ENCODE data around the gene CTXN1. TPM values are rescaled to one million over a fixed set of nuclear protein-coding genes. Genes with fewer than 3 reads are reported as not detected.

CTXN1 gene
- polyA plus RNA-seq, 1 of the 3 experiments (the other 2 are of a cell fraction), result 53.8 TPM

GRCh38 chr19:7916103-7916954, 9.6 kb downstream of the CTXN1 start:
- H3K79me2 ChIP-seq (ENCODE audit: insufficient read depth), result peaks cover 4% of the 10 kb centered on the region; the same call in 1 of the 2 replicates
- peak overlapping the region; percentile 57 for H3K4me2 ChIP-seq
- H3K9me3 ChIP-seq, result no peaks in the 10 kb centered on the region
- no peak overlapping the region for H3K27ac ChIP-seq (ENCODE audit: low read depth in 2 of 2, low read length in 1 of 2)
- ChIA-PET CTCF (interaction anchor here (1.4 to 5.0 kb wide), 4 partner anchors 13 to 85 kb away, joined by 5 to 26 read pairs (median 20); partner anchors contain the start of genes MAP2K7 and TIMM44), POLR2A (interaction anchor here (0.7 to 2.2 kb wide), 5 partner anchors 8 to 54 kb away, joined by 3 to 6 read pairs (median 4); partner anchors contain the start of genes MAP2K7 and PRR36)
- peak overlapping the region; percentile 37 to 43; a peak in 3 of 4 replicates for H3K4me3 ChIP-seq (ENCODE audit: low read depth in 2 of 2, low read length in 1 of 2)
- DNase-seq, result peak; percentile 68
- H4K20me1 ChIP-seq (ENCODE audit: insufficient read depth), result 0 out of 2 replicates have a peak, but pooled peaks cover under 1% of the 10 kb centered on the region
- peaks cover 0 to 17% of the 10 kb centered on the region in 2 experiments for H3K36me3 ChIP-seq (replicated peaks in 1 of 2; ENCODE audit: control insufficient read depth in 1 of 2, insufficient read depth in 2 of 2, low read length in 1 of 2)
- H3K4me1 ChIP-seq (ENCODE audit: control insufficient read depth in 1 of 2, insufficient read depth in 2 of 2, low read depth in 1 of 2, low read length in 1 of 2), result peaks cover 2 to 18% of the 10 kb centered on the region in 2 experiments; a peak in 2 of 4 replicates
- peaks cover 7% of the 10 kb centered on the region; the same call in 1 of the 2 replicates for H3K27me3 ChIP-seq (ENCODE audit: insufficient read depth)
- TF ChIP-seq SIN3A (IDR thresholded peaks at IDR 0.05; ENCODE audit: borderline replicate concordance, low read depth, low read length) (no peak), RXRA (IDR thresholded peaks at IDR 0.05; ENCODE audit: borderline replicate concordance, low read depth) (no peak), FOXJ3 (CRISPR knock-in tag; IDR thresholded peaks at IDR 0.05) (no peak), EZH2phosphoT487 (IDR thresholded peaks at IDR 0.05; ENCODE audit: borderline replicate concordance, low read depth) (no peak), NRF1 (IDR thresholded peaks at IDR 0.05; ENCODE audit: low read depth, low read length) (peak; percentile 38), JUND (IDR thresholded peaks at IDR 0.05) (no peak), MEF2A (IDR thresholded peaks at IDR 0.05; ENCODE audit: borderline replicate concordance, low read depth) (no peak), EP300 (IDR thresholded peaks at IDR 0.05; ENCODE audit: borderline replicate concordance in 1 of 2, low read depth in 1 of 2, low read length in 1 of 2) (no peak), POLR2AphosphoS5 (IDR thresholded peaks at IDR 0.05; ENCODE audit: low read depth, low read length) (no peak), FOXM1 (IDR thresholded peaks at IDR 0.05; ENCODE audit: low read depth) (no peak), CTCF (IDR thresholded peaks at IDR 0.05) (no peak), CHD2 (IDR thresholded peaks at IDR 0.05; ENCODE audit: low read length, partially characterized antibody) (no peak), PBX3 (IDR thresholded peaks at IDR 0.05) (peak; percentile 13; the same call in 1 of the 2 replicates), GABPA (IDR thresholded peaks at IDR 0.05; ENCODE audit: low read depth) (no peak), RAD21 (IDR thresholded peaks at IDR 0.05; ENCODE audit: low read length) (no peak), ELF1 (IDR thresholded peaks at IDR 0.05) (no peak), TAF1 (IDR thresholded peaks at IDR 0.05; ENCODE audit: borderline replicate concordance, low read depth, low read length) (no peak), REST (IDR thresholded peaks at IDR 0.05; ENCODE audit: low read depth, low read length) (no peak; the same call in 1 of the 2 replicates), FOSL2 (IDR thresholded peaks at IDR 0.05; ENCODE audit: borderline replicate concordance, low read depth) (no peak), RCOR1 (IDR thresholded peaks at IDR 0.05; ENCODE audit: low read length) (no peak)
- TF ChIP-seq, protein P1, sequence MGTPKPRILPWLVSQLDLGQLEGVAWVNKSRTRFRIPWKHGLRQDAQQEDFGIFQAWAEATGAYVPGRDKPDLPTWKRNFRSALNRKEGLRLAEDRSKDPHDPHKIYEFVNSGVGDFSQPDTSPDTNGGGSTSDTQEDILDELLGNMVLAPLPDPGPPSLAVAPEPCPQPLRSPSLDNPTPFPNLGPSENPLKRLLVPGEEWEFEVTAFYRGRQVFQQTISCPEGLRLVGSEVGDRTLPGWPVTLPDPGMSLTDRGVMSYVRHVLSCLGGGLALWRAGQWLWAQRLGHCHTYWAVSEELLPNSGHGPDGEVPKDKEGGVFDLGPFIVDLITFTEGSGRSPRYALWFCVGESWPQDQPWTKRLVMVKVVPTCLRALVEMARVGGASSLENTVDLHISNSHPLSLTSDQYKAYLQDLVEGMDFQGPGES (IDR thresholded peaks at IDR 0.05; ENCODE audit: low read depth, low read length), result no peak
- TF ChIP-seq, protein P2, sequence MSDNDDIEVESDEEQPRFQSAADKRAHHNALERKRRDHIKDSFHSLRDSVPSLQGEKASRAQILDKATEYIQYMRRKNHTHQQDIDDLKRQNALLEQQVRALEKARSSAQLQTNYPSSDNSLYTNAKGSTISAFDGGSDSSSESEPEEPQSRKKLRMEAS (IDR thresholded peaks at IDR 0.05; ENCODE audit: low read depth), result 0 out of 2 replicates have a peak, but pooled peaks have one; percentile 24
- TF ChIP-seq, protein P3, sequence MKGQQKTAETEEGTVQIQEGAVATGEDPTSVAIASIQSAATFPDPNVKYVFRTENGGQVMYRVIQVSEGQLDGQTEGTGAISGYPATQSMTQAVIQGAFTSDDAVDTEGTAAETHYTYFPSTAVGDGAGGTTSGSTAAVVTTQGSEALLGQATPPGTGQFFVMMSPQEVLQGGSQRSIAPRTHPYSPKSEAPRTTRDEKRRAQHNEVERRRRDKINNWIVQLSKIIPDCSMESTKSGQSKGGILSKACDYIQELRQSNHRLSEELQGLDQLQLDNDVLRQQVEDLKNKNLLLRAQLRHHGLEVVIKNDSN (IDR thresholded peaks at IDR 0.05; ENCODE audit: borderline replicate concordance, low read depth), result no peak
- H3K9ac ChIP-seq, result no peak overlapping the region
- H2AFZ ChIP-seq (ENCODE audit: low read depth), result no peak overlapping the region
- no peaks in the 10 kb centered on the region for H3K9me2 ChIP-seq
- no CpG with 5 or more reads among the region's 104 CpGs for WGBS (ENCODE audit: low lambda C conversion rate)
- peaks cover 10% of the 10 kb centered on the region for H3F3A ChIP-seq (replicated peaks; ENCODE audit: insufficient read depth)

All from SK-N-SH (cell line).